ENCODE measurements around the gene GSK3A. TPM values are rescaled to one million over a fixed set of nuclear protein-coding genes. Genes with fewer than 3 reads are reported as not detected.

GSK3A gene
- total and polyA plus RNA-seq, 9 of the 15 experiments (the other 6 are each of a cell fraction or from before 2014, with no cell fraction given) = 0.62 to 90.7 (median 33.3) TPM

DNA sequence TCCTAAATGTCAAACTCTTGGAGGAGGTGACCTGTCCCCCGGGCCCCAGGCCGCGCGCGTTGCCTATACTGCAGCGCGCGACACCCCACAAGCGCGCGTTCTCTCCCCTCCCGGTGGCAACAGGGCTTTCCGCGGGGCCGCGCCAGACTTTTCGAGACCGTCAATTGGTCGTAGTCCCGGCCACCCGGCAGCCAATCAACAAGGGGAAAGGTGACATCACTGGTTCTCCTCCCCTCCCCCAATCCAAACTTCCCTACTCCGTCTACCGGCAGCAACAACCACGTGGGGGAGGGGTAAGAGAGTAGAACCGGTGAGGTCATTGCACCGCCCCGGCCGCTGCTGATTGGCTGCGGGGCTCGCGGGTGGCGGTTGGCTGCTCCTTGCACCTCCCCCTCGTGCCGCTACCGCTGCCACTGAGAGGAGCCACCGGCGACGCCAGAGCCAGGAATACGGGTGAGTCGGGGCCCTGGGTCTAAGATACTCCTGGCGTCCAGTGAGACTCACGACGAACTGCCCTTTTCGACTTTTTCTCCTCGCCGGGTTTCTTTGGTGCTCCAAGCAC is 25.8 kb upstream of the GSK3A start (continued):
- no peak for TF ChIP-seq CCNT2 (IDR thresholded peaks at IDR 0.05; ENCODE audit: borderline replicate concordance, extremely low read depth, insufficient read length, low read depth, low read length)
- no peak for TF ChIP-seq HEY1 (CRISPR knock-in tag; IDR thresholded peaks at IDR 0.05; ENCODE audit: borderline replicate concordance)
- peak; percentile 95 for TF ChIP-seq ZBTB5 (IDR thresholded peaks at IDR 0.05)
- no peak for TF ChIP-seq ZNF444 (CRISPR knock-in tag; IDR thresholded peaks at IDR 0.05)
- peak; percentile 62 for TF ChIP-seq NEUROD1 (IDR thresholded peaks at IDR 0.05; ENCODE audit: borderline replicate concordance, low read depth, low read length, partially characterized antibody)
- TF ChIP-seq CEBPB (tag; IDR thresholded peaks at IDR 0.05) = peak; percentile 51; the same call in 1 of the 2 replicates
- TF ChIP-seq RBM15 (IDR thresholded peaks at IDR 0.05; ENCODE audit: insufficient read depth, low read length) = no peak
- no peak for TF ChIP-seq ZBTB12 (CRISPR knock-in tag; IDR thresholded peaks at IDR 0.05)
- TF ChIP-seq FOXP1 (CRISPR knock-in tag; IDR thresholded peaks at IDR 0.05) = 0 out of 2 replicates have a peak, but pooled peaks have one; percentile 59
- peak; percentile 8; the same call in 1 of the 2 replicates for TF ChIP-seq ZKSCAN1 (IDR thresholded peaks at IDR 0.05; ENCODE audit: low read depth, low read length)
- TF ChIP-seq CREBBP (IDR thresholded peaks at IDR 0.05; ENCODE audit: low read depth, low read length) = no peak
- no peak for TF ChIP-seq ZFP36 (IDR thresholded peaks at IDR 0.05; ENCODE audit: low read depth, low read length, partially characterized antibody)
- peak; percentile 17; the same call in 1 of the 2 replicates for TF ChIP-seq RB1 (IDR thresholded peaks at IDR 0.05; ENCODE audit: low read depth)
- TF ChIP-seq RAD51 (IDR thresholded peaks at IDR 0.05; ENCODE audit: borderline replicate concordance, low read depth) = peak; percentile 77
- TF ChIP-seq ZFX (CRISPR knock-in tag; IDR thresholded peaks at IDR 0.05) = peak; percentile 83
- peak; percentile 84 for TF ChIP-seq THAP12 (CRISPR knock-in tag; IDR thresholded peaks at IDR 0.05)
- TF ChIP-seq CHD1 (IDR thresholded peaks at IDR 0.05; ENCODE audit: low read length) = no peak
- peak; percentile 63 for TF ChIP-seq TAF1 (IDR thresholded peaks at IDR 0.05; ENCODE audit: control insufficient read depth, extremely low read depth, insufficient read depth, low read length, severe bottlenecking)
- peak; percentile 43; the same call in 1 of the 2 replicates for TF ChIP-seq BACH1 (tag; IDR thresholded peaks at IDR 0.05)
